GM18861 (cell line): Measurements from ENCODE around the gene COQ10A.
A peak's percentile ranks its signal among the peaks of the same experiment; 100 is the strongest.

Experiments
- ATAC-seq: cut with Tn5 transposase; IDR thresholded peaks from one replicate; pipeline ENCODE4 v1.9.1; 2021; ENCODE audit not compliant: unreplicated experiment

COQ10A gene

DNA sequence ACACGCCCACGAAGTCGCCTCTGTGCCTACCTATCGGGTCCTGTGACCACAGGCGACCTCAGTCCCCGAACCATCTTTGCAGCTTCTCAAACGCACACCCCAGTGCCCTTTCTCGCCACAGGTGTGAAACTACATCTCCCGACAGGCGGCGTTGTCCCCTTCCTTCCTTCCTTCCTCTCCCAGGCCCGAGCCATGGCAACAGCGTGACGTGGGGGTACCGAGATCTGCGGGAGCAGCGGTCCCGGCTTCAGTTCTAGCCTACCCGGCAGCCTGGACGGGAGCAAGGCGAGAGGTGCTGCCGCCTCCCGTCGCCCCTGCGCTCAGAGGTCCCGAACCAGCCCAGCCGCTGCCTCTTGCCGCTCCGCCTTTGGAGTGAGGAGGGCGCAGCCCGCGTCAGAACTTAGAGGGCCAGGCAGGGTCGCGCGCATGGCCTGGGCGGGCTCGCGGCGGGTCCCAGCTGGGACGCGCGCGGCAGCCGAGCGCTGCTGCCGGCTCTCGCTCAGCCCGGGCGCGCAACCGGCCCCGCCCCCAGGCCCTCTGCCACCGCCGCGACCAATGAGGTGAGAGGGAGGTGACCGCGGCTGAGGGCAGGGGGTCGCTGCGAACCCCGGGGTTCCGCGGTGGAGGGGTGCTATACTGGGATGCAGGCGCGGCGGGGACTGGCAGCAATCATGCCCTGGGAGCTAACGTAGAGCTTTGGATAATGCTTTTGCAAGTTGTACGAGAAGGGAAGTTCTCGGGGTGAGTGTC is at the start of gene COQ10A:
Gene COQ10A (plus strand): TSS at position 250 of the 750 bp plus-strand sequence. CDS start 177 bp downstream, at position 427.
- ATAC-seq, result peak; percentile 74

DNA sequence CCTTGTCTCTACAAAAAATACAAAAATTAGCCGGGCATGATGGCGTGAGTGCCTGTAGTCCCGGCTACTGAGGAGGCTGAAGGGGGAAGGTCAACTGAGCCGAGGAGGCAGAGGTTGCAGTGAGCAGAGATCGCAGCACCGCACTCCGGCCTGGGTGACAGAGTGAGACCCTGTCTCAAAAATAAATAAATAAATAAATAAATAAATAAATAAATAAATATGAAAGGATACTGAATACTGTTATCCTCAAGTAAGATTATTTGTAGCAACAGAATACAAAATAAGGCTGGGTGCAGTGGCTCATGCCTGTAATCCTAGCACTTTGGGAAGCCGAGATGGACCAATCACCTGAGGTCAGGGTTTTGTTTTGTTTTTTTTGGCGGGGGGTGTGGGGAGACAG is 46.9 kb upstream of the COQ10A start:
- ATAC-seq, result no peak

DNA sequence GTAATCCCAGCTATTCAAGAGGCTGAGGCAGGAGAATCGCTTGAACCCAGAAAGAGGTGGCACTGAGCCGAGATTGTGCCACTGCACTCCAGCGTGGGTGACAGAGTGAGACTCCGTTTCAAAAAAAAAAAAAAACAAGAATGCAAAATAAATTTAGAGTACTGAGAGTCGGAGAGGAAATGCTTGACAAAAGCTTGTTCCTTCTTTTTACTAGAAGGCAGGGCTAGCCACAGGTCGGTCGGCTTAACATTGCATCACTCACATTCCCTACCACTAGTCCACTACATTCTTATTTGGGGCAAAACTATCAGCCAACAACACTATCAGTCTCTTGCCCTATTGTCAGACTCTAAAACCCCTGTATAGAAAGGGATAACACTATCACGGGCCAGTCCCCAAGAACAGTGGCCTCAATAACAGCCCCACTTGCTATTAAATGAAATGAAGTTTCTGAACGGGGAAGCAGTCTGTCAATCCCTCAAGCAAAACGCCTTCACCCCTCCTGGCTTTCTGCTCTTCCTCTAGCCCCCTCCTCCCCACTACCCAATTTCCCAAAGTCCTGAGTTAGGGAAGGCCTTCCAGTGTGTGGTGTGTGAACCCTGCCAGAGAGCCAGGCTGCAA is 46.0 kb upstream of the COQ10A start:
- no peak for ATAC-seq

DNA sequence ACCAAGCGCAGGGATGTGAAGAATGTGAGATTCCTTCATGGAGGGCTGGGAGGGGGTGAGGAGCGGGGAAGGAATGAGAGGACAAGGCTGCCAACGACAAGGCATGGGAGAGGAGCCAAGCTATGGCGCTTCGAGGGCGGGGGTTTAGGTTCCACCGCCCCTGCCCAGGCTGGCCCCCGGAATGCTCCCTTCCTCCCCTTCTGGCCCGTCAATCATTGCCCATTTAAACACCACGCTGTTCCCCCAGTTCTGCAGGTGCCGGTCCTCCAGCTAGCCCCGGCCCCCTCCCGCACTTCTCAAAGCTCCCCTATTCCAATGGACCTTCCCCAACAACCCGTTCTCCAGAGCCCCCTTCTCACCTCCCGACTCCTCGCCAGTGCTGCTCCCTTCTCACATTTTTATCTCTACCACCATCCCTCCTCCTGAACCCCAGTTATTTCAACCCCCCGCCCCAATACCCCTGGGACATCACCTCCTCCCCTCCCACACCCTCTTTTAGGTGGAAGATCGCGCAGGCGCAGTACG is 45.4 kb upstream of the COQ10A start:
- no peak for ATAC-seq

DNA sequence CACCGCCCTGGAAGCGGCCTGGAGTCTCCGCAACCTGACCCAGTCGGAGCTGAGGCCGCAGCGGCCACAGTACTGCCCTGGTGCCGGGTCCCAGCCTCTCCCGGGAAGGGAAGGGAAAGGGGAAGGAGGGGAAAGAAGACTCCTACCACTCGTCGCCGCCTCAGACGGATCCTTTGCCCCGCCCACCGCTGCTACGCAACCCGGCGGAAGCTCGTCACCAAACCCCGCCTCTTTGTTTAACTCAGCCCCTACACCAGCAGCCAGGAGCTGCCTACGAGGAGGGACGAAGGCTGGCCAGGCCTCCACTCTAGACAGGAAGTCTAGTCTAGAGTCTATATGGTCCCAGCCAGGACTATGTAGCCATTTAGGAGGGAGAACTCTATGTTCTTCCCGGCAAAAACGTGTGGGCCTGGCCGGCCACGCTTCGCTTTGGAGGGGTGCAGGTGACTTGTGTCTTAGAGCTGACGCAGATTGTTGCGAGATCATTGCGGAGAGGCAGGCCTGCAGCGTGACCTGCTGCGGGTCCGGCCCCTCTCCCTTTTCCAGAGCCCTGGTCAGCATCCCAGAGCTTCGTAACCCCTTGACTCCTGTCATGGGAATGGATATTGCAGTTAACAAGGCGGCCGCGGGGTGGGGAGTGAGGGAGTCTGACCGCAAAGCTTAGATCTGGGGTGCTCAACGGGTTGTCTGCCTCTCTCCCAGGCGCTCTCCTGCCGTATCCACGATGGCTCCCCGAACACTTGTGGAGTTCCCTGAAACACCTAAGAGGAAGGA is 44.8 kb upstream of the COQ10A start, which contains the start of gene RNF41:
Gene RNF41 (minus strand): TSS at position 166 of the 774 bp plus-strand sequence. CDS start 7,875 bp downstream, outside the sequence.
- peak; percentile 75 for ATAC-seq

DNA sequence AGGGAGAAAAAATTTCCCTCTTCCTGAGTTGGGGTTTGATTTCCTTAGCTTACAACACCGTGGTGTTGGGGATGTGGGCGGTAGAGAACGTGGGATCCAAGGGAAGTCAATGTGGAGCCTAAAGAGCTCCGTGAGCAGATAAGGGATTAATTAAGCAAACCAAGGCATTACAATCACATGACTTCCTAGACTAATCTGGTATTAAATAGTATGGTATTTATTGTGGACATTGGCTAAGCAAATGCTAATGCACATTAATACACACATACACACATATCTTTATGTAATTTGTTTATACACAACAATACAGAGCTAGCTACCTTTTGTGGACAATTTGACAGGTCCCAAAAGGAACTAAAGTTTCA is 44.2 kb upstream of the COQ10A start:
- no peak for ATAC-seq

DNA sequence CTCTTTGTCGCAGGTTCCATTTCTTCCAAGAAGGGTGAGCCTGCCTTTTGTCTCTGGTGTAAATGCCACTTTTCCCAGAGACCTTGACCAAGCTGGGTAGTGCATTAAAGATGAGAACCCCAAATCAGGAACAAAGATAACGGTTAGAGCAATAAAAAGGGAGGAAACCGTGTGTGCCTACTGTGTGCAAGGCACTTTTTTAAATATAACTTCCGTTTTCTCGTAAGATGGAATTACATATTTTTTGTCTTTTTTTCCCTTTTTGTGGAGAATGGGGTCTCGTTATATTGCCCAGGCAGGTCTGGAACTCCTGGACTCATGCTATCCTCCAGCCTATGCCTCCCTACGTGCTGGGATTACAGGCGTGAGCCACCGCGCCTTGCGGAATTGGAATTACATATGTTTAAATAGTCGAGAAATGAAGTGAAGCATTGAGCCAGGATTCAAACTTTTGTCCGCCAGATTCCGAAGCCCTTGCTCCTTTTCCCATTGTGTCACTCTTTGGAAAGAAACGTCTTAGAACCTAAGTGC is 43.1 kb upstream of the COQ10A start:
- ATAC-seq, result peak; percentile 5

DNA sequence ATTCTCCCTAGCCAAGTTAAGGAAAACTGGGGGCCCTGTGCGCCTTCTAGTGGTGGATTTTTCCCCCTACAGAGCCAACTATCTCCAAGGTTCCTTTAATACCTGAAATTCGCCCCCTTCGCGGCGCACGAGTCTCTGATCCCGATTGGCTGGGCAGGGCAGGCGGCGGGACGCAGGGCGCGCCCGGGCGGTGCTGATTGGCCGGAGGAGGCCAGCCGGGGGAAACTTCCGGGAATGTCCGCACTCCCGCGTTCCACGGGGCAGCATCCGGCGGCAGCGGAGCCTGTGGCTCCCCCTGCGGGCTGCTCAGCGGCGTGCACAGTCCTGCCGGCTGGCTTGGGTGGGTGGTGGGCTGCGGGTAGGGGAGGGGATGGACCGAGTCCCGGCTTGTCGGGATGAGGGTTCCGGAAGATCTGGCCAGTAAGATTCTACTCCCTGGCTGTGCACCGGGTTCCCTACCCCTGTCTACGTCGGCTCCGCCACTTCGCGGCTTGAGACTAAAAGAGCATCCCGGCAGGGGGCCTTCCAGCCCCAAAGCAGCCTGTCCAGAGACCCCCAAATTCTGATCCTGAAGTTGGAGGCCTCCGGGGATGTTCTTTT is 42.5 kb upstream of the COQ10A start, which contains the start of gene NABP2:
Gene NABP2 (plus strand): TSS at position 241 of the 600 bp plus-strand sequence. CDS start 515 bp downstream, outside the sequence.
- ATAC-seq, result peak; percentile 61

DNA sequence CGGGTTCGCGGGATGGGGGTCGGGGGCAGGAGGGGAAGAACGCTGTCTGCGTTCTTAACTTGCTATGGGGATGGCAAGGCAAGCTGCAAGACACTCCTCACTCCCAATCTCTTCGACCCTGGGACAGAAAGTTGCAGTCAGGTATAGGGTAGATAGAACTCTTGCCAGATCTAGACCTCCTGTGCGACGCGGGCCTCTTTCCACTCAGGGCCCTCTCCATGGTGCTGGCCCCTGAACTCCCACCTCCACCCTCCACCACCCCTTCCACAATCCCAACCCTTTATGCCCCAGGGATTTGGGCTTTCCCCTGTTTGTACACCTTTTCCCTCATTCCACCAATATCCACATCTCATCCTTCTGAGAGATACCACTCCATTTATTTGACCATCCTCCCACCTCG is 41.8 kb upstream of the COQ10A start:
- no peak for ATAC-seq

DNA sequence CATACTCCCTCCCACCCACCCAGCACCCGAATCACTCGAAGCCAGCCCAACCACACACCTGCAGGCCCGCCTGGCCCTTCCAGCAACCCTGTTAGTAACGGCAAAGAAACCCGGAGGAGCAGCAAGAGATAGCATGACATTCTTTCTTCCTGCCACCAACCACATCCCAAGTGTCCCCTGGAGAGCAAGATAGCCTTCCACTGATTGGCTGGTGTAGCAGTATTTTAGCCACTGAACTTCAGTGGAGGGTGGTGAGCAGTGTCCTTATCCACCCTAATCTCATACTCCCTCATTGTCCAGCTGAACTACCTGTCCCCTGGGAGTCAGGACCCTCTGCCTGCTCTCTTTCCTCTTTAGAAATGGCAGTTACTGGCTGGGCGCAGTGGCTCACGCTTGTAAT is 37.7 kb upstream of the COQ10A start:
- ATAC-seq, result no peak

DNA sequence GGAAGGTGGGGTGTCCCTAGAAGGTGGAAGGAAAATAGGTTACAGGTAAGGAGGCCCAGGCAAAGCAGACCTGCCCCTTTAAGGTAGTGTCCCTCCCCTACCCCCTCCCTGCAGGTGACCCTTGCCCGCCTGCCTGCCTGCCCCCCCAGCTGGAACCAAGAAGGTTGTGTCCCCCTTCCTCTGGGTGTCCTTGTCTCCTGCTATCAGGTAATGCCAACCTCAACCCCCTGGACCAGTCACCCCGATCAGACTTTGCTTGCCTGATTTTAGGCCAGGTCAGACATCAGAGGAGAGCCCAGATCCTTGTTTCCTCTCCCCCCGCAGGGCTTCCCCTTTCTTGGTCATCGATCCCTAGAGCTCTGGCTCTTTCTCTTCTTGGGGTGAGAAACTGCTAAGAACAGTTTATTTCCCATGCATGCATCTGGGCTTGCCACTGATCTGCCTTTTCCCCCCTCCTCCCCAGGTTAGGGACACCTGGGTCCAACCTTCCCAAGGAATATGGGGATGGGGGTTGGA is 36.8 kb upstream of the COQ10A start, which contains the start of gene SLC39A5:
Gene SLC39A5 (plus strand): TSS at position 136 of the 516 bp plus-strand sequence. CDS start 1,224 bp downstream, outside the sequence.
- ATAC-seq, result no peak

DNA sequence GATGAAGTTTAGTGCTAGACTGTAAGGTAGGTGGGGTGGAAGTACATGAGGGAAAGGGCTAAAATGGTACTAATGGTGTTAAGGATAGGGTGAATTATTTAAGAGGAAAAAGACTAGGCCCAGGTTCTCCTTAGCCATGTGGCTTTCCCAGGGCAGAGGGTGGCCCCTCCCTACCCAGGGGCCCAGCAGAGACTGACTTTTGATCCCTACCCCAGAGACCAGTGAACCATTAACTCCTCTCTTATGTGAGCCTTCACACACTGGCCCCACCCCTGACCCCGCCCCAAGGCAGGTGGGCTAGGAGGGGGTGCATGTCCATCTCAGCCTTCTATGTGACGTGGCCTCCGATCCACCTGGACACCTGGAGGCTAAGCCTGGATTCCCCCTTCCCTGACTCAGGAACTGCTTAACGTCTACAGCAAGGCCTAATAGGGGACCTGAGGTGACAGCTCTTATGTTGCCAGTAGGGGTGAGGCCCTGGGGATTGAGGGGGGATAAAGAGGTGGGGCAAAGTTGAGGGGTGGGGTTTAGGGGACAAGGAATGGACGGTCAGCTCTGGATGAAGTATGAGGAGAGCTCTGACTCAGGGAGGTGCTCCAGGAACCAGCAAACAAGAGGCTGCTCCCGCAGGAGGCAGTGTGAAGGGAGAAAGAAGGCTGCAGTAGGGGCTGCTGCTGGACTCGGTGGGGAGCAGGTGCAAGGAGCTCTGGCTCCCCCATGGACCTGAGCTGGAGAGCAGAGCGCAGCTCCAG is 36.1 kb upstream of the COQ10A start:
- no peak for ATAC-seq

DNA sequence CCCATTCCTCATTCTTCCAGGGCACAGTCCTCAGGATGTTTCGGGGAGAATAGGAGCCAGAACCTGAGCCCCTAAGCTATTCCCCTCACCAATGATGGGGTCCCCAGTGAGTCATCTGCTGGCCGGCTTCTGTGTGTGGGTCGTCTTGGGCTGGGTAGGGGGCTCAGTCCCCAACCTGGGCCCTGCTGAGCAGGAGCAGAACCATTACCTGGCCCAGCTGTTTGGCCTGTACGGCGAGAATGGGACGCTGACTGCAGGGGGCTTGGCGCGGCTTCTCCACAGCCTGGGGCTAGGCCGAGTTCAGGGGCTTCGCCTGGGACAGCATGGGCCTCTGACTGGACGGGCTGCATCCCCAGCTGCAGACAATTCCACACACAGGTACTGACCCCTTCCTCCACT is 35.6 kb upstream of the COQ10A start:
- ATAC-seq, result no peak

DNA sequence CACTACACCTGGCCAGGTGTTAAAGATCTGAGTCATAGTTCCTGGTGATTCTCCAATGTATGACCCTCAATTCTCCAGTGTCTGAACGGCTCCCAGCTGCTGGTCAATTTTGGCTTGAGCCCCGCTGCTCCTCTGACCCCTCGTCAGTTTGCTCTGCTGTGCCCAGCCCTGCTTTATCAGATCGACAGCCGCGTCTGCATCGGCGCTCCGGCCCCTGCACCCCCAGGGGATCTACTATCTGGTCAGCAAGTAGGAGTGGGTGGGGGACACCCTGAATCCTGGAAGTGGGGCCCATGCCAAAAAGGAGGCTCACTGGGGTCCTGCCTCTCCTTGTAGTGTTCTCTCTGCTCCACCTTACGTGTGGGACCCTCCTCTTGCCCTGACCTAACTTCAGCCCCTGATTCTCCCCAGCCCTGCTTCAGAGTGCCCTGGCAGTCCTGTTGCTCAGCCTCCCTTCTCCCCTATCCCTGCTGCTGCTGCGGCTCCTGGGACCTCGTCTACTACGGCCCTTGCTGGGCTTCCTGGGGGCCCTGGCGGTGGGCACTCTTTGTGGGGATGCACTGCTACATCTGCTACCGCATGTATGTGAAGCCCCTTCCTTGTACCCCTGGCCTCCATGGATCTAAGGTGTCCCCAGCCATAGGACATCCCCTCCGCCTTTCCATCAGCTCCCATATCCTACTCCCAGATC is 31.9 kb upstream of the COQ10A start:
- no peak for ATAC-seq

DNA sequence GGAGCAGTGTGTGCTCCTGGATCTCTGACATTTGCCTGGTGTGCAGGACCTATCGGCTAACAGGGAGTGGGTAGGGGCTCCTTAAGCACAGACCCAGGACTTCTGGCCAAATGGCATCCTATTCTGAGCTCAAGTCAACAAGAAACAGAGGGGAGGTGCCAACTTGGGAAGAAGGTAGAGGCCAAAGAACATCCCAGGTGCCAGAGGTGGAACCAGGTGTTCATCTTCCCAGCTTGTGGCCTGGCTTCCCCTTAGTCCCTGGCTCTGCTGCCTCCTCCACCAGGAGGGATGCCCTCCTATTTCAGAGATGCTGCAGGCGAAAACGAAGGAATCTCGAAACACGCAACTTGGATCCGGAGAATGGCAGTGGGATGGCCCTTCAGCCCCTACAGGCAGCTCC is 30.7 kb upstream of the COQ10A start:
- ATAC-seq, result no peak

DNA sequence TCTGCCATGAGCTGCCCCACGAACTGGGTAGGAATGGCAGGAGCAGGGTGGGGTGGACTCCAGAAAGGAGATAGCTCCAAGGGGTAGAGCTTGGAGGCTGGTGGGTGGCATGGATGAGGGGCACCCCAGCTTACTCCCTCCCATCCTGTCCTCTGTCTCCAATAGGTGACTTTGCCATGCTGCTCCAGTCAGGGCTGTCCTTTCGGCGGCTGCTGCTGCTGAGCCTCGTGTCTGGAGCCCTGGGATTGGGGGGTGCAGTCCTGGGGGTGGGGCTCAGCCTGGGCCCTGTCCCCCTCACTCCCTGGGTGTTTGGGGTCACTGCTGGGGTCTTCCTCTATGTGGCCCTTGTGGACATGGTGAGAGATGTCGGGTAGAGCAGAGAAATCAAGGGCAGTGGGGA is 29.8 kb upstream of the COQ10A start:
- ATAC-seq, result no peak

DNA sequence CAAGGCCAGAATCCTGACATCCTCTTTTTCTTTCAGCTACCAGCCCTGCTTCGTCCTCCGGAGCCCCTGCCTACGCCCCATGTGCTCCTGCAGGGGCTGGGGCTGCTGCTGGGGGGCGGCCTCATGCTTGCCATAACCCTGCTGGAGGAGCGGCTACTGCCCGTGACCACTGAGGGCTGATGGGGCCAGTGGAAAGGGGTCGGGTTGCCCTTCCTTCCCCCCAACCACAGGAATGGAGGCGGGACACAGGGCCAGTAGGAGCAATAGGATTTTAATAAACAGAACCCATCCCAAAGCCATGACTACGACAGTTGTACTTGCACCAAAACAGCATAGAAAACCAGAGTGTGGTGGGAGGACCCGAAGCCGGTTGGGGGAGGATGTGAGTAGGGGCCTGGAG is 29.2 kb upstream of the COQ10A start:
- ATAC-seq, result no peak

DNA sequence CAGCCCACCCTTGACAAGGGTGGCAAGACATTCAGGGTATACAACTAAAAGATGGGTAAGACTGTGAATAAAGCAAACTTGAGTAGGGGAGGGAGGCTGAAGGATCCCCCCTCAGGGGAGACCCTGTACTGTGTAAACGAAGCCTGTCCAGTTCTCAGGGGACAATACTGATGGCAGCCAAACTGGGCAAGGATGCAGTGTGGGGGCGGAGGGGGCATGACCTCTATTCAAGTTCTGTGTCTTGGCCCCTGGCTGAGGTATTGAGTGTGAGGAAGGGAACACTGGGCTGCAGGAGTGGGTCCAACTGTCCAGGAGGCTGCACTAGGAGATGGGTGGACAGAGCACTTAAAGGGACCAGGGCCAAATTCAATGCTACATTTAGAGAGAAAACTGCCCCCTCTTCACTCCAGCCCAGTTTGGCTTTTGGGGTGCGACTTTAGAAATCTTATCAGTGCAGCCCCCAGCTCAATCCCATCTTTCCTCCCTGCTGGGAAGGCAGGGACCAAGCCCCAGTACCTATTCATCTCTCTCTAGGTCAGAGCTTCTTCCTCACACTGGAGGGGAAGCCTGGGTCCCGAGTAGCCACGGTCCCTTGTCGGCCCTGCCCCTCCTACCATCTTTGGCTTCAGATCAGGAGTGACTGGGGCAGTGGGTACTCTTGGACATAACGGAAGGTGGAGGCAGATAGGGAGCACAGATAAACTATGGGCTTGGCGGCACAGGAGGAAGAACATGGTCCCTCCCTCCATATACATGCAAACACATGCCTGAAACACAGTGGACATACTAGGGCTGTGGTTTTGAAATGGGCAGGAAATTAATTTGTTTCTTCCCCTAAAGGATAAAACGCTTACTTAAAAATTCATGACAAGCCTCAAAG is 25.1 kb upstream of the COQ10A start:
- no peak for ATAC-seq
